ENCODE data around the gene UPK1A. TPM values are rescaled to one million over a fixed set of nuclear protein-coding genes. Genes with fewer than 3 reads are reported as not detected.

Gene UPK1A
- total RNA-seq, 4 donors from 2014 or later: not detected

DNA sequence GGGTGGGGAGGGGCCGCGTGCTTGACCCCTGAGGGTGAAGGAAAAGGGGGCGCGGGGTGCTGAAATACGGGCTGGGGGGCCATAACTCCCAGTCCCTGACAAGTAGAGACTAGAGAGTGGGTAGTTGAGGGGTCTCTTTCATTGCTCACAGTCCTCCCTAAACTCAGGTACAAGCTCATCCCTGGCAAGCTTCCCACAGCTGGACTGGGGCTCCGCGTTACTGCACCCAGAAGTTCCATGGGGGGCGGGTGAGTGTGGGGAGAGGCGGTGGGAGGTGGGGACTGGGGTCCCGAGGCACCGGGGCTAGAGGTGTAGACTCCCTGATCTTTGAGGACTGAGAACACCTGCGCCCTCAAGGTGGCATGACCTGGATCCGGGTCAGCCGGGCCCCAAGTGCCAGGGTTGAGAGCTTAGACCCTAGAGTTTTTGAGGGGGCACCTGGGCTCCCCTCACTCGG, 23.5 kb upstream of the UPK1A start:
- H3K4me1 ChIP-seq: peaks cover 15 to 46% (median 44%) of the 10 kb centered on the region in 4 donors
- intact Hi-C loops (cut with DNase I): loop anchor here (2.0 kb wide), 1 partner anchor 14 kb away; the partner anchor contains the start of gene RBM42
- no peak for DNase-seq (ENCODE audit: extremely low spot score)

DNA sequence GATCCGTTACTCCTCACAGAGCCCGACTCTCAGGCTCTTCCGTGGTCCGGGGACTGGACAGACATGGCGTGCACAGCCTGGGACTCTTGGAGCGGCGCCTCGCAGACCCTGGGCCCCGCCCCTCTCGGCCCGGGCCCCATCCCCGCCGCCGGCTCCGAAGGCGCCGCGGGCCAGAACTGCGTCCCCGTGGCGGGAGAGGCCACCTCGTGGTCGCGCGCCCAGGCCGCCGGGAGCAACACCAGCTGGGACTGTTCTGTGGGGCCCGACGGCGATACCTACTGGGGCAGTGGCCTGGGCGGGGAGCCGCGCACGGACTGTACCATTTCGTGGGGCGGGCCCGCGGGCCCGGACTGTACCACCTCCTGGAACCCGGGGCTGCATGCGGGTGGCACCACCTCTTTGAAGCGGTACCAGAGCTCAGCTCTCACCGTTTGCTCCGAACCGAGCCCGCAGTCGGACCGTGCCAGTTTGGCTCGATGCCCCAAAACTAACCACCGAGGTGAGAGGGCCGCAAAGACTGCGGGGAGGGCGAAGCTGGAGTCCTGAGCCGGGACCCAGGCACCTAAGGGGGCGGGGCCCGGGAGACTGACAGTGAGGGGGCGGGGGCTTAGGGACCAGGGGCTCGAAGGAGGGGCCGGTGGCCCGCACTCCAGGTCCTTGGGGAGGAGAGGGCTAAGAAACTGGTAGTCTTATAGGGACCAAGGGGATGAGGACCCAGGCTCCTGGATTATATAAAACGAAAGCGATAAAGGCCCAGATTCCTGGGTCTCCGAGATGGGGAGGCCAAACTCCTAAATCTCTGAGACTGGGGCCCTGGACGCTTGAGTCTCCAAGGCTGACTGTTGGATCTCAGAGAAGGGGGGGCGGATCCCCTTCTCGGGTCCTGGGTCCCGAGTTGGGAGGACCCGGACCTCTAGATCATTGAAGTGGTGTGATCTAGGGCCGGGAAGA, 22.8 kb upstream of the UPK1A start:
- Histone ChIP-seq H3K36me3 (no peaks in the 10 kb centered on the region), H3K4me1 (peaks cover 15 to 47% (median 45%) of the 10 kb centered on the region in 4 donors), H3K27ac (replicated peaks in 1 of 4) (peak overlapping the region; percentile 83 to 95 (median 88)), H3K4me3 (peak overlapping the region; percentile 59 to 80 (median 62)), H3K9me3 (no peaks in the 10 kb centered on the region), H3K27me3 (no peaks in the 10 kb centered on the region)
- intact Hi-C loops (cut with DNase I): loop anchor here (2.0 kb wide), 1 partner anchor 15 kb away; the partner anchor contains the start of gene RBM42
- TF ChIP-seq CTCF (IDR thresholded peaks at IDR 0.05): peak in 1 of 3 experiments; percentile 5
- TF ChIP-seq POLR2AphosphoS5 (IDR thresholded peaks at IDR 0.05): peak; percentile 17 to 75
- no peak for TF ChIP-seq EP300 (IDR thresholded peaks at IDR 0.05)
- no peak for TF ChIP-seq POLR2A (IDR thresholded peaks at IDR 0.05; ENCODE audit: low read depth)
- DNase-seq (ENCODE audit: extremely low spot score): peak; percentile 95
- WGBS: 0% methylated on average over 15 of the region's 69 CpGs

More for the DNA sequence above, 23.5 kb upstream of the UPK1A start:
- Histone ChIP-seq H3K27me3 (no peaks in the 10 kb centered on the region), H3K36me3 (peaks cover 1 to 6% (median 5%) of the 10 kb centered on the region in 4 donors), H3K9me3 (no peaks in the 10 kb centered on the region), H3K27ac (replicated peaks in 1 of 4) (peak overlapping the region; percentile 83 to 95 (median 88)), H3K4me3 (peak overlapping the region; percentile 59 to 80 (median 62))
- 64% methylated on average over 5 of the region's 15 CpGs for WGBS
- TF ChIP-seq CTCF (IDR thresholded peaks at IDR 0.05) (no peak), POLR2AphosphoS5 (IDR thresholded peaks at IDR 0.05) (no peak), EP300 (IDR thresholded peaks at IDR 0.05) (no peak), POLR2A (IDR thresholded peaks at IDR 0.05; ENCODE audit: low read depth) (no peak)

GRCh38 chr19:35644206-35644986, 21.9 kb upstream of the UPK1A start:
- intact Hi-C loops (cut with DNase I): no loop called here
- Histone ChIP-seq H3K4me1 (peaks cover 21 to 56% (median 54%) of the 10 kb centered on the region in 4 donors), H3K27ac (replicated peaks in 1 of 4) (peak overlapping the region; percentile 83 to 95 (median 88)), H3K4me3 (peak overlapping the region; percentile 59 to 80 (median 62)), H3K9me3 (no peaks in the 10 kb centered on the region), H3K27me3 (no peaks in the 10 kb centered on the region), H3K36me3 (no peaks in the 10 kb centered on the region)
- WGBS: under 1% methylated on average over 36 of the region's 60 CpGs
- TF ChIP-seq POLR2A (IDR thresholded peaks at IDR 0.05; ENCODE audit: low read depth): peak; percentile 19
- no peak for TF ChIP-seq CTCF (IDR thresholded peaks at IDR 0.05)
- peak; percentile 51 to 76 for TF ChIP-seq POLR2AphosphoS5 (IDR thresholded peaks at IDR 0.05)
- no peak for TF ChIP-seq EP300 (IDR thresholded peaks at IDR 0.05)
- peak; percentile 98 for DNase-seq (ENCODE audit: extremely low spot score)

- H3K27me3 ChIP-seq: no peaks in the 10 kb centered on the region
- H3K9me3 ChIP-seq: no peaks in the 10 kb centered on the region
- intact Hi-C loops (cut with DNase I): no loop called here
- peaks cover 0 to 4% (median 2%) of the 10 kb centered on the region in 4 donors for H3K36me3 ChIP-seq
- DNase-seq (ENCODE audit: extremely low spot score): peak; percentile 95
- H3K27ac ChIP-seq (replicated peaks in 1 of 4): peak overlapping the region; percentile 83 to 95 (median 88)
- 25% methylated on average over 15 of the region's 20 CpGs for WGBS
- TF ChIP-seq POLR2AphosphoS5 (IDR thresholded peaks at IDR 0.05) (peak in 1 of 2 donors; percentile 7), POLR2A (IDR thresholded peaks at IDR 0.05; ENCODE audit: low read depth) (no peak), EP300 (IDR thresholded peaks at IDR 0.05) (no peak)
- peak overlapping the region; percentile 59 to 80 (median 62) for H3K4me3 ChIP-seq
- peaks cover 28 to 63% (median 61%) of the 10 kb centered on the region in 4 donors for H3K4me1 ChIP-seq
These were observed 21.2 kb upstream of the UPK1A start for GRCh38 chr19:35644987-35645679.

Data from esophagus muscularis mucosa (tissue), 4 donors.